H1 (cell line): ENCODE results near the gene TEX2. TPM values are rescaled to one million over a fixed set of nuclear protein-coding genes. Genes with fewer than 3 reads are reported as not detected.

Source experiments
- CTCF ChIA-PET: fragments of 300-600 bp; sonication (Branson Sonifier 250); formaldehyde crosslinking; loops from one replicate; lab custom pipeline; 2021; ENCODE audit not compliant: partially characterized antibody; lab: Charles Lee
- POLR2A ChIA-PET: fragments of 300-600 bp; sonication (Branson Sonifier 250); formaldehyde crosslinking; loops from one replicate; lab custom pipeline; 2021; ENCODE audit warnings: inconsistent platforms; ENCODE audit not compliant: partially characterized antibody; lab: Charles Lee
- DNase-seq, 2 experiments: peaks; one replicate each; pipeline versions ENCODE4 v3.0.0 to v3.0.0-alpha.2; 2010 to 2022; ENCODE audit warnings: low spot score in 2 of 2, low read depth in 1 of 2, mixed read lengths in 1 of 2
- FAIRE-seq: peaks from 2 replicates; lab custom pipeline; 2011; peaks lifted over from hg19 to GRCh38; lab: Jason Lieb, UNC
- H2AFZ ChIP-seq: 2 replicates; pipeline ENCODE4 v1.8.1; 2012; ENCODE audit warnings: low read length, inconsistent platforms
- H2AK5ac ChIP-seq: 2 replicates; pipeline ENCODE4 v1.6.1; 2013; ENCODE audit warnings: low read depth, low read length
- H2BK120ac ChIP-seq: replicated peaks from 2 replicates; pipeline ENCODE3; 2013; ENCODE audit warnings: low read depth, low read length, inconsistent platforms
- H2BK12ac ChIP-seq: 2 replicates; pipeline ENCODE4 v1.6.1; 2013; ENCODE audit warnings: low read depth, low read length
- H2BK15ac ChIP-seq: 2 replicates; pipeline ENCODE4 v1.6.1; 2013; ENCODE audit warnings: low read length
- H2BK20ac ChIP-seq: 2 replicates; pipeline ENCODE4 v1.6.1; 2013; ENCODE audit warnings: low read length
- H2BK5ac ChIP-seq: 2 replicates; pipeline ENCODE4 v1.6.1; 2013; ENCODE audit warnings: low read depth, low read length
- H3K14ac ChIP-seq: 2 replicates; pipeline ENCODE4 v1.6.1; 2013; ENCODE audit warnings: inconsistent platforms; ENCODE audit not compliant: insufficient read length
- H3K18ac ChIP-seq: 2 replicates; pipeline ENCODE4 v1.6.1; 2013; ENCODE audit warnings: low read length; ENCODE audit errors: extremely low read depth
- H3K23ac ChIP-seq: 2 replicates; pipeline ENCODE4 v1.6.1; 2013; ENCODE audit warnings: inconsistent platforms; ENCODE audit not compliant: insufficient read length
- H3K23me2 ChIP-seq: 2 replicates; pipeline ENCODE4 v1.6.1; 2013; ENCODE audit warnings: low read depth, low read length
- H3K27ac ChIP-seq: 2 replicates; pipeline ENCODE4 v1.6.1; 2011; ENCODE audit warnings: low read depth, low read length, inconsistent platforms
- H3K27me3 ChIP-seq, 4 experiments: replicated peaks in 1 of 4; 1 replicate in 1 of 4; 2 replicates in 3 of 4; pipeline versions ENCODE4 v1.6.1 to v1.8.1; 2011 to 2013; ENCODE audit warnings: low read length in 3 of 4, mild to moderate bottlenecking in 3 of 4, inconsistent platforms in 2 of 4, mixed read lengths in 2 of 4, moderate library complexity in 1 of 4; ENCODE audit not compliant: control insufficient read depth in 3 of 4, insufficient read depth in 3 of 4; ENCODE audit errors: extremely low read depth in 1 of 4
- H3K36me3 ChIP-seq, 4 experiments: 2 replicates each; pipeline versions ENCODE4 v1.6.1 to v1.8.1; 2011 to 2013; ENCODE audit warnings: mild to moderate bottlenecking in 4 of 4, low read length in 3 of 4, moderate library complexity in 2 of 4, control low read depth in 1 of 4, inconsistent platforms in 1 of 4; ENCODE audit not compliant: insufficient read depth in 4 of 4, control insufficient read depth in 2 of 4
- H3K4ac ChIP-seq: replicated peaks from 2 replicates; pipeline ENCODE3; 2013; ENCODE audit warnings: low read length, low read depth, mixed read lengths, inconsistent platforms; ENCODE audit not compliant: insufficient read length
- H3K4me1 ChIP-seq, 4 experiments: replicated peaks in 1 of 4; 1 replicate in 1 of 4; 2 replicates in 3 of 4; pipeline versions ENCODE4 v1.6.1 to v1.8.1; 2011 to 2013; ENCODE audit warnings: low read length in 3 of 4, inconsistent platforms in 2 of 4, mixed read lengths in 1 of 4; ENCODE audit not compliant: insufficient read depth in 4 of 4, control insufficient read depth in 3 of 4
- H3K4me2 ChIP-seq, 2 experiments: 2 replicates each; pipeline versions ENCODE4 v1.6.1 to v1.8.1; 2011 to 2013; ENCODE audit warnings: low read depth in 2 of 2, low read length in 2 of 2, control low read depth in 1 of 2, inconsistent platforms in 1 of 2, mild to moderate bottlenecking in 1 of 2; ENCODE audit not compliant: insufficient read depth in 1 of 2
- H3K4me3 ChIP-seq, 4 experiments: fragments of 200-600, 300-600 bp in 1 of 4; sonication (generic), shearing (Covaris generic), sonication (Bioruptor Twin) in 1 of 4; 2 replicates each; pipeline versions ENCODE4 v1.5.1 to v1.8.1; 2011 to 2016; ENCODE audit warnings: low read length in 4 of 4, low read depth in 3 of 4, control low read depth in 2 of 4, inconsistent platforms in 2 of 4, mild to moderate bottlenecking in 2 of 4, mixed read lengths in 1 of 4, moderate library complexity in 1 of 4; ENCODE audit not compliant: insufficient read depth in 2 of 4; ENCODE audit errors: extremely low read depth in 1 of 4
- H3K56ac ChIP-seq: replicated peaks from 2 replicates; pipeline ENCODE3; 2013; ENCODE audit warnings: low read depth, mild to moderate bottlenecking, mixed read lengths, low read length, inconsistent platforms; ENCODE audit not compliant: insufficient read length
- H3K79me1 ChIP-seq: 2 replicates; pipeline ENCODE4 v1.6.1; 2013; ENCODE audit warnings: low read depth, low read length, control low read depth
- H3K79me2 ChIP-seq, 2 experiments: 2 replicates each; pipeline versions ENCODE4 v1.6.1 to v1.8.1; 2012 to 2013; ENCODE audit warnings: low read length in 2 of 2, mild to moderate bottlenecking in 2 of 2, inconsistent platforms in 1 of 2; ENCODE audit not compliant: insufficient read depth in 2 of 2, control insufficient read depth in 1 of 2
- H3K9ac ChIP-seq, 4 experiments: replicated peaks in 1 of 4; 1 replicate in 1 of 4; 2 replicates in 3 of 4; pipeline versions ENCODE4 v1.6.1 to v1.8.1; 2011 to 2013; ENCODE audit warnings: low read depth in 3 of 4, low read length in 3 of 4, control low read depth in 2 of 4, mild to moderate bottlenecking in 2 of 4, moderate library complexity in 2 of 4, inconsistent platforms in 1 of 4; ENCODE audit errors: extremely low read depth in 1 of 4
- H3K9me3 ChIP-seq, 2 experiments: 2 replicates each; pipeline versions ENCODE4 v1.6.1 to v1.8.1; 2012 to 2013; ENCODE audit warnings: mild to moderate bottlenecking in 2 of 2, moderate library complexity in 2 of 2, control low read depth in 1 of 2, inconsistent platforms in 1 of 2, low read depth in 1 of 2, low read length in 1 of 2, mixed read lengths in 1 of 2; ENCODE audit not compliant: insufficient read depth in 2 of 2
- H4K20me1 ChIP-seq, 2 experiments: replicated peaks in 1 of 2; 2 replicates each; pipeline versions ENCODE3 to v1.8.1; 2011 to 2013; ENCODE audit warnings: inconsistent platforms in 2 of 2, low read length in 2 of 2, mild to moderate bottlenecking in 1 of 2; ENCODE audit not compliant: insufficient read depth in 2 of 2, control insufficient read depth in 1 of 2
- H4K5ac ChIP-seq: 2 replicates; pipeline ENCODE4 v1.6.1; 2013; ENCODE audit warnings: low read length, low read depth, mixed read lengths, inconsistent platforms; ENCODE audit not compliant: insufficient read length
- H4K8ac ChIP-seq: 2 replicates; pipeline ENCODE4 v1.8.0; 2013; ENCODE audit warnings: mild to moderate bottlenecking, moderate library complexity, low read length, inconsistent platforms; ENCODE audit not compliant: insufficient read depth; ENCODE audit errors: extremely low read depth
- H4K91ac ChIP-seq: replicated peaks from 2 replicates; pipeline ENCODE3; 2013; ENCODE audit warnings: low read length, mixed read lengths, inconsistent platforms; ENCODE audit not compliant: insufficient read length
- EP300 ChIP-seq, 2 experiments: IDR thresholded peaks; 1 replicate in 1 of 2; 2 replicates in 1 of 2; pipeline ENCODE4 v1.6.1; 2011 to 2012; ENCODE audit warnings: low read depth in 2 of 2, low read length in 2 of 2, mild to moderate bottlenecking in 2 of 2, borderline replicate concordance in 1 of 2, inconsistent platforms in 1 of 2, moderate library complexity in 1 of 2
- JUN ChIP-seq: IDR thresholded peaks from 2 replicates; pipeline ENCODE4 v1.6.1; 2011; ENCODE audit warnings: low read depth, mild to moderate bottlenecking, improper control_type of control experiment, low read length
- RFX5 ChIP-seq: IDR thresholded peaks from 2 replicates; pipeline ENCODE4 v1.6.1; 2011; ENCODE audit warnings: low read depth, low read length, improper control_type of control experiment, borderline replicate concordance
- RNF2 ChIP-seq: fragments of 200-900, 300-1000 bp; sonication (generic); IDR thresholded peaks from 2 replicates; pipeline ENCODE4 v1.7.1; 2016; ENCODE audit warnings: borderline replicate concordance, low read depth, mild to moderate bottlenecking, antibody characterized with exemption, low read length; ENCODE audit not compliant: poor library complexity, severe bottlenecking; ENCODE audit errors: missing control alignments
- SIN3A ChIP-seq, 2 experiments: IDR thresholded peaks in 1 of 2; conservative IDR thresholded peaks in 1 of 2; 2 replicates each; pipeline ENCODE4 v1.6.1; 2011 to 2012; ENCODE audit warnings: low read length in 2 of 2, improper control_type of control experiment in 1 of 2, low read depth in 1 of 2, mild to moderate bottlenecking in 1 of 2
- SP4 ChIP-seq: IDR thresholded peaks from 2 replicates; pipeline ENCODE4 v1.6.1; 2012; ENCODE audit warnings: low read length, inconsistent platforms
- TAF7 ChIP-seq: optimal IDR thresholded peaks from 2 replicates; pipeline ENCODE3; 2011; ENCODE audit warnings: low read depth, mild to moderate bottlenecking, inconsistent platforms, low read length, moderate library complexity, borderline replicate concordance
- WGBS, 2 experiments: shearing (Covaris generic) in 1 of 2; methylation state at CpG; one replicate each; pipeline versions ENCODE4 v1.1.6 to v1.1.7; 2013 to 2015; ENCODE audit warnings: low lambda C conversion rate in 2 of 2, mixed read lengths in 2 of 2, inconsistent platforms in 1 of 2, low coverage in 1 of 2, missing lambda C conversion rate in 1 of 2; ENCODE audit not compliant: insufficient replicate concordance in 2 of 2, insufficient coverage in 1 of 2, insufficient read length in 1 of 2; ENCODE audit errors: extremely low coverage in 1 of 2, missing lambda C conversion rate in 1 of 2; 5-methylcytosine and 5-hydroxymethylcytosine counted together
- polyA plus RNA-seq, 7 experiments: library from polyadenylated mRNA; depleted of rRNA in 3 of 7; stranded (reverse) in 5 of 7; unstranded in 2 of 7; fragments of >200 nt in 5 of 7; fragments of 200-250 nt in 2 of 7; gene quantifications; 1 replicate in 5 of 7; 2 replicates in 1 of 7; 4 replicates in 1 of 7; pipeline versions ENCODE4 v1.2.1 to v1.2.3, GENCODE V29; 2011 to 2013; ENCODE audit warnings: missing spikeins in 2 of 7, mixed read lengths in 2 of 7
- total RNA-seq: library from RNA; stranded (reverse); fragmentation: NEBNext Ultra II Directional; extraction: Animal tissue kit (Norgen Biotek cat#: 25700); gene quantifications from 2 replicates; pipeline ENCODE4 v1.2.1, GENCODE V29; 2021
- TF ChIP-seq, protein P1 (sequence below): IDR thresholded peaks from 2 replicates; pipeline ENCODE4 v1.6.1; 2011; ENCODE audit warnings: low read length, improper control_type of control experiment
- TF ChIP-seq, protein P2 (sequence below): IDR thresholded peaks from 2 replicates; pipeline ENCODE4 v1.6.1; 2012; ENCODE audit warnings: inconsistent platforms

TEX2 gene
- total and polyA plus RNA-seq, 2 of the 8 experiments (the other 6 are each of a cell fraction or from before 2014, with no cell fraction given), result 6.1 to 15.6 TPM

DNA sequence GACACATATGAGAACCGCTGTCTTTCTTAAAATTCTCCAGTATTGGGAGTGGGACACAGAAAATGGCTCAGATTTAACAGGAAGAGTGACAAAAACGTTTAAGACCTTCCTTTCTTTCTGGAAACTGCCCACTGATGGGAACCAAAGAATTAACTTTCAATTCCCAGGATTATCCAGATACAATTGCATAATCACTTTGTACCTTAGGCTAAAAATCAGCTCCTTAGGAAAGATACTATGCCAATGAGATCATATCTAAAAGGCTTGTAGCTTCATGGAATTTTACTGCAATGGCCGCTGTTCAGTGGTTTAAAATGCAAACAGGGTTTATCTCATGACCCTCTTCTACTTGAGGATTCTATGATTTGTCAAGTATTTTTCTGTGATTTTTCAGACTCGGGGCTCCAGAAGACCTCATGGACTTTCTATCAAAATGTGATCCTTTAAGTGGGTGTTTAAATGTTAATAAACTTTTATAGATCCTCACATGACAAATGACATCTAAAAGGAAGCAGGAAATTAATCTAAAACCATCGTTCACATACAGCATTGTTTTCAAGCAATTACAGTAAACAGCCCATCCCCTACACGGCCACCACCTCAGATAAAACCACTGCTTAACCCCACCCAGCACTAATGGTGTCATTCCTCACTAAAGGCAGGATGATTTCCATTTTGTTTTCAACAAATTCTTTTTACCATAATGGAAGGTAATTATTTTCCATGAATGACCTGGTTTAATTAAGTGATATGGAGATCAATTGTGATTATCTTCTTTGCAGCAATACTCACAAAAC lies 101.5 kb downstream of the TEX2 start:
- Histone ChIP-seq H3K4me2 (no peak overlapping the region), H3K23ac (no peak overlapping the region), H2BK20ac (no peak overlapping the region), H3K23me2 (no peaks in the 10 kb centered on the region), H3K27ac (no peak overlapping the region), H3K18ac (no peak overlapping the region), H2BK120ac (no peak overlapping the region), H4K91ac (no peak overlapping the region), H3K56ac (no peak overlapping the region), H2AFZ (no peak overlapping the region), H3K79me2 (no peaks in the 10 kb centered on the region), H4K8ac (no peak overlapping the region), H4K5ac (no peak overlapping the region), H3K14ac (no peak overlapping the region), H2BK12ac (no peak overlapping the region), H4K20me1 (no peaks in the 10 kb centered on the region), H3K9ac (no peak overlapping the region), H3K4ac (no peak overlapping the region), H3K9me3 (no peaks in the 10 kb centered on the region), H2AK5ac (no peak overlapping the region), H3K4me3 (no peak overlapping the region), H3K79me1 (no peaks in the 10 kb centered on the region), H2BK15ac (no peak overlapping the region), H3K4me1 (peaks cover 0 to 3% (median 3%) of the 10 kb centered on the region in 4 experiments; a peak in 2 of 7 replicates), H2BK5ac (no peak overlapping the region), H3K27me3 (no peaks in the 10 kb centered on the region), H3K36me3 (no peaks in the 10 kb centered on the region; a peak in 1 of 8 replicates)
- no peak for FAIRE-seq
- ChIA-PET CTCF (no interaction called here), POLR2A (interaction anchor here (16.8 kb wide), 1 partner anchor 15 kb away, joined by 193 read pairs; no protein-coding TSS in a partner anchor)
- DNase-seq, result no peak
- WGBS, 2 experiments, result 85% methylated on average over 6 of the region's 6 CpGs; no CpG with 5 or more reads in 1 of the 2 experiments
- TF ChIP-seq, protein P1, sequence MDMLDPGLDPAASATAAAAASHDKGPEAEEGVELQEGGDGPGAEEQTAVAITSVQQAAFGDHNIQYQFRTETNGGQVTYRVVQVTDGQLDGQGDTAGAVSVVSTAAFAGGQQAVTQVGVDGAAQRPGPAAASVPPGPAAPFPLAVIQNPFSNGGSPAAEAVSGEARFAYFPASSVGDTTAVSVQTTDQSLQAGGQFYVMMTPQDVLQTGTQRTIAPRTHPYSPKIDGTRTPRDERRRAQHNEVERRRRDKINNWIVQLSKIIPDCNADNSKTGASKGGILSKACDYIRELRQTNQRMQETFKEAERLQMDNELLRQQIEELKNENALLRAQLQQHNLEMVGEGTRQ, result no peak
- no peak for TF ChIP-seq SIN3A (conservative IDR thresholded peaks at IDR 0.05 in 1 of 2, IDR thresholded peaks at IDR 0.05 in 1 of 2; ENCODE audit: low read depth in 1 of 2, low read length in 2 of 2)
- TF ChIP-seq JUN, result no peak
- TF ChIP-seq SP4, result no peak
- no peak for TF ChIP-seq EP300 (IDR thresholded peaks at IDR 0.05; ENCODE audit: borderline replicate concordance in 1 of 2, low read depth in 2 of 2, low read length in 2 of 2)
- TF ChIP-seq RFX5, result no peak
- no peak for TF ChIP-seq RNF2
- TF ChIP-seq TAF7, result no peak
- TF ChIP-seq, protein P2, sequence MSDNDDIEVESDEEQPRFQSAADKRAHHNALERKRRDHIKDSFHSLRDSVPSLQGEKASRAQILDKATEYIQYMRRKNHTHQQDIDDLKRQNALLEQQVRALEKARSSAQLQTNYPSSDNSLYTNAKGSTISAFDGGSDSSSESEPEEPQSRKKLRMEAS, result no peak
